ENCODE measurements around the gene HNRNPDL. TPM values are rescaled to one million over a fixed set of nuclear protein-coding genes. Genes with fewer than 3 reads are reported as not detected.

The HNRNPDL gene
- total RNA-seq, 1 experiment from 2014 or later: 346 TPM

- H3K36me3 Mint-ChIP-seq: peaks cover 30% of the 10 kb centered on the region
- ATAC-seq (no peak), DNase-seq (ENCODE audit: low spot score) (no peak)
- H3K9me3 Mint-ChIP-seq: no peaks in the 10 kb centered on the region
- TF ChIP-seq MLX (CRISPR knock-in tag; IDR thresholded peaks at IDR 0.05): no peak
- TF ChIP-seq ZBTB21 (CRISPR knock-in tag; IDR thresholded peaks at IDR 0.05; ENCODE audit: borderline replicate concordance): no peak
- no peak for TF ChIP-seq IRF2 (CRISPR knock-in tag; IDR thresholded peaks at IDR 0.05; ENCODE audit: borderline replicate concordance, low read depth)
- no peak for TF ChIP-seq IRF1 (CRISPR knock-in tag; IDR thresholded peaks at IDR 0.05)
- TF ChIP-seq ATF1 (CRISPR knock-in tag; IDR thresholded peaks at IDR 0.05): no peak
- TF ChIP-seq CBFB (CRISPR knock-in tag; IDR thresholded peaks at IDR 0.05; ENCODE audit: low read depth): no peak
- TF ChIP-seq ZNF396 (CRISPR knock-in tag; IDR thresholded peaks at IDR 0.05; ENCODE audit: borderline replicate concordance): no peak
- no peak for TF ChIP-seq ESRRA (CRISPR knock-in tag; IDR thresholded peaks at IDR 0.05; ENCODE audit: borderline replicate concordance)
- TF ChIP-seq ETV6 (CRISPR knock-in tag; IDR thresholded peaks at IDR 0.05): no peak
- TF ChIP-seq TEAD4 (CRISPR knock-in tag; IDR thresholded peaks at IDR 0.05): no peak
- H3K27me3 Mint-ChIP-seq (ENCODE audit: low read depth): no peaks in the 10 kb centered on the region
- H3K4me3 Mint-ChIP-seq: no peak overlapping the region
- no peak overlapping the region for H3K27ac Mint-ChIP-seq
- H3K4me1 Mint-ChIP-seq: peaks cover 37% of the 10 kb centered on the region
- POLR2A ChIA-PET: interaction anchor here (2.6 kb wide), 1 partner anchor 10 kb away, joined by 15 read pairs; the partner anchor contains the start of gene HNRNPDL
- CTCF ChIA-PET: interaction anchor here (0.7 to 2.9 kb wide), 4 partner anchors 10 to 300 kb away, joined by 3 to 9 read pairs (median 6); no protein-coding TSS in a partner anchor
Observed at GRCh38 chr4:82439088-82439487, 8.8 kb upstream of the HNRNPDL start.

GRCh38 chr4:82437285-82438005 lies 7.2 kb upstream of the HNRNPDL start:
- TF ChIP-seq ESRRA (CRISPR knock-in tag; IDR thresholded peaks at IDR 0.05; ENCODE audit: borderline replicate concordance) (no peak), HMGXB4 (CRISPR knock-in tag; IDR thresholded peaks at IDR 0.05) (no peak), MXD4 (CRISPR knock-in tag; IDR thresholded peaks at IDR 0.05; ENCODE audit: borderline replicate concordance) (no peak), USF2 (CRISPR knock-in tag; IDR thresholded peaks at IDR 0.05) (no peak)
- peak; percentile 41; the same call in 1 of the 2 replicates for ATAC-seq
- Mint-ChIP-seq H3K4me1 (peaks cover 51% of the 10 kb centered on the region), H3K27ac (peak overlapping the region; percentile 47; the same call in 1 of the 2 replicates), H3K9me3 (no peaks in the 10 kb centered on the region), H3K27me3 (ENCODE audit: low read depth) (no peaks in the 10 kb centered on the region), H3K4me3 (no peak overlapping the region), H3K36me3 (peaks cover 36% of the 10 kb centered on the region)
- no peak for DNase-seq (ENCODE audit: low spot score)
- POLR2A ChIA-PET: interaction anchor here (2.6 kb wide), 1 partner anchor 8 kb away, joined by 15 read pairs; the partner anchor contains the start of gene HNRNPDL
- CTCF ChIA-PET: interaction anchor here (0.8 to 1.3 kb wide), 3 partner anchors 25 to 302 kb away, joined by 4 to 7 read pairs (median 4); no protein-coding TSS in a partner anchor

GRCh38 chr4:82436780-82437179 lies 6.5 kb upstream of the HNRNPDL start:
- Mint-ChIP-seq H3K4me3 (no peak overlapping the region), H3K27ac (no peak overlapping the region), H3K9me3 (no peaks in the 10 kb centered on the region), H3K4me1 (peaks cover 58% of the 10 kb centered on the region), H3K27me3 (ENCODE audit: low read depth) (no peaks in the 10 kb centered on the region), H3K36me3 (peaks cover 31% of the 10 kb centered on the region)
- DNase-seq (ENCODE audit: low spot score): no peak
- TF ChIP-seq ZNF121 (CRISPR knock-in tag; IDR thresholded peaks at IDR 0.05): peak; percentile 79
- no peak for TF ChIP-seq ZBTB43 (CRISPR knock-in tag; IDR thresholded peaks at IDR 0.05)
- no peak for TF ChIP-seq ELF4 (CRISPR knock-in tag; IDR thresholded peaks at IDR 0.05; ENCODE audit: low read depth)
- no peak for TF ChIP-seq IRF1 (CRISPR knock-in tag; IDR thresholded peaks at IDR 0.05)
- no peak for TF ChIP-seq ZNF219 (CRISPR knock-in tag; IDR thresholded peaks at IDR 0.05; ENCODE audit: borderline replicate concordance)
- TF ChIP-seq PRDM15 (CRISPR knock-in tag; IDR thresholded peaks at IDR 0.05): no peak
- ATAC-seq: no peak
- POLR2A ChIA-PET: interaction anchor here (2.6 kb wide), 1 partner anchor 7 kb away, joined by 15 read pairs; the partner anchor contains the start of gene HNRNPDL
- CTCF ChIA-PET: interaction anchor here (1.2 to 1.3 kb wide), 2 partner anchors 26 to 152 kb away, joined by 4 to 7 read pairs; no protein-coding TSS in a partner anchor

Data from WTC11 (cell line).